Glomerular visceral epithelial cell (primary cell): ENCODE data around the gene TBC1D2.

Source experiments
- DNase-seq: peaks from one replicate; pipeline ENCODE4 v3.0.0-alpha.2; 2016; ENCODE audit errors: extremely low spot score

Gene TBC1D2

GRCh38 chr9:98241357-98242300, 13.8 kb downstream of the TBC1D2 start:
- no peak for DNase-seq

- no peak for DNase-seq
Observed at GRCh38 chr9:98240475-98240874, 15.0 kb downstream of the TBC1D2 start.

GRCh38 chr9:98236901-98237487, 18.5 kb downstream of the TBC1D2 start:
- DNase-seq, result no peak

GRCh38 chr9:98235126-98235525, 20.3 kb downstream of the TBC1D2 start:
- no peak for DNase-seq

GRCh38 chr9:98234245-98234825, 21.1 kb downstream of the TBC1D2 start:
- no peak for DNase-seq

- no peak for DNase-seq
Observed at GRCh38 chr9:98232926-98233325, 22.5 kb downstream of the TBC1D2 start.

- DNase-seq, result peak; percentile 76
Observed at GRCh38 chr9:98231770-98232478, 23.5 kb downstream of the TBC1D2 start.

- DNase-seq, result no peak
Observed at GRCh38 chr9:98230789-98231188, 24.7 kb downstream of the TBC1D2 start.

- no peak for DNase-seq
Observed at GRCh38 chr9:98230304-98230703, 25.1 kb downstream of the TBC1D2 start.

- no peak for DNase-seq
Observed at GRCh38 chr9:98229620-98230019, 25.8 kb downstream of the TBC1D2 start.

- no peak for DNase-seq
Observed at GRCh38 chr9:98229090-98229395, 26.4 kb downstream of the TBC1D2 start.

- no peak for DNase-seq
Observed at GRCh38 chr9:98228392-98229089, 26.9 kb downstream of the TBC1D2 start.

- DNase-seq, result no peak
Observed at GRCh38 chr9:98227883-98228282, 27.6 kb downstream of the TBC1D2 start.

GRCh38 chr9:98226957-98227356, 28.5 kb downstream of the TBC1D2 start:
- DNase-seq, result no peak

- no peak for DNase-seq
Observed at GRCh38 chr9:98226516-98226915, 28.9 kb downstream of the TBC1D2 start.

GRCh38 chr9:98225015-98225442, 30.4 kb downstream of the TBC1D2 start:
- no peak for DNase-seq

GRCh38 chr9:98222885-98223691, 32.4 kb downstream of the TBC1D2 start:
- peak; percentile 99 for DNase-seq

- no peak for DNase-seq
Observed at GRCh38 chr9:98220911-98221310, 34.5 kb downstream of the TBC1D2 start.

- DNase-seq, result no peak
Observed at GRCh38 chr9:98219794-98220370, 35.6 kb downstream of the TBC1D2 start.

- no peak for DNase-seq
Observed at GRCh38 chr9:98219364-98219716, 36.1 kb downstream of the TBC1D2 start.
